Tibial nerve (tissue), 3 donors: Measurements from ENCODE around the gene SNX1.

ENCODE experiments used
- POLR2A ChIP-seq, 2 donors: fragments of 450-650 bp; IDR thresholded peaks; one replicate each; pipeline ENCODE4 v1.6.1; 2017; ENCODE audit warnings: antibody characterized with exemption in 2 of 2, mild to moderate bottlenecking in 2 of 2, moderate library complexity in 2 of 2
- TF ChIP-seq, protein P1 (sequence below), 5 experiments: fragments of 200-600 bp in 3 of 5; fragments of 450-650 bp in 2 of 5; sonication (generic) in 3 of 5; IDR thresholded peaks; one replicate each; pipeline ENCODE4 v1.5.1; 2016 to 2019; ENCODE audit warnings: antibody characterized with exemption in 5 of 5, mild to moderate bottlenecking in 3 of 5, moderate library complexity in 2 of 5

GRCh38 chr15:64136347-64136746 is 40.6 kb downstream of the SNX1 start:
- TF ChIP-seq, protein P1, sequence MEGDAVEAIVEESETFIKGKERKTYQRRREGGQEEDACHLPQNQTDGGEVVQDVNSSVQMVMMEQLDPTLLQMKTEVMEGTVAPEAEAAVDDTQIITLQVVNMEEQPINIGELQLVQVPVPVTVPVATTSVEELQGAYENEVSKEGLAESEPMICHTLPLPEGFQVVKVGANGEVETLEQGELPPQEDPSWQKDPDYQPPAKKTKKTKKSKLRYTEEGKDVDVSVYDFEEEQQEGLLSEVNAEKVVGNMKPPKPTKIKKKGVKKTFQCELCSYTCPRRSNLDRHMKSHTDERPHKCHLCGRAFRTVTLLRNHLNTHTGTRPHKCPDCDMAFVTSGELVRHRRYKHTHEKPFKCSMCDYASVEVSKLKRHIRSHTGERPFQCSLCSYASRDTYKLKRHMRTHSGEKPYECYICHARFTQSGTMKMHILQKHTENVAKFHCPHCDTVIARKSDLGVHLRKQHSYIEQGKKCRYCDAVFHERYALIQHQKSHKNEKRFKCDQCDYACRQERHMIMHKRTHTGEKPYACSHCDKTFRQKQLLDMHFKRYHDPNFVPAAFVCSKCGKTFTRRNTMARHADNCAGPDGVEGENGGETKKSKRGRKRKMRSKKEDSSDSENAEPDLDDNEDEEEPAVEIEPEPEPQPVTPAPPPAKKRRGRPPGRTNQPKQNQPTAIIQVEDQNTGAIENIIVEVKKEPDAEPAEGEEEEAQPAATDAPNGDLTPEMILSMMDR (IDR thresholded peaks at IDR 0.05): no peak
- TF ChIP-seq POLR2A (IDR thresholded peaks at IDR 0.05): no peak
